Heart left ventricle (tissue), 16 donors: ENCODE measurements around the gene GDI1. TPM values are rescaled to one million over a fixed set of nuclear protein-coding genes. Genes with fewer than 3 reads are reported as not detected.

Experiments used
- ATAC-seq, 4 donors: fragments of 200-7000 bp; cut with Tn5 transposase; one replicate each; pipeline ENCODE4 v1.9.1; 2020 to 2022; ENCODE audit warnings: moderate library complexity in 4 of 4, mild to moderate bottlenecking in 3 of 4, moderate number of reproducible peaks in 1 of 4
- DNase-seq, 5 donors: peaks; one replicate each; pipeline ENCODE4 v3.0.0-alpha.2; 2020
- H3K27ac ChIP-seq, 12 donors: fragments of 200-600 bp; sonication (generic) in 4 of 12; one replicate each; pipeline versions ENCODE4 v1.5.0 to v1.8.0; 2016 to 2022; ENCODE audit warnings: mild to moderate bottlenecking in 2 of 12
- H3K27me3 ChIP-seq, 9 donors: fragments of 200-600 bp; sonication (generic) in 2 of 9; one replicate each; pipeline versions ENCODE4 v1.5.1 to v1.8.0; 2016 to 2022; ENCODE audit warnings: mild to moderate bottlenecking in 3 of 9
- H3K36me3 ChIP-seq, 9 donors: fragments of 200-600 bp; sonication (generic) in 2 of 9; one replicate each; pipeline versions ENCODE4 v1.5.0 to v1.8.0; 2018 to 2022; ENCODE audit warnings: mild to moderate bottlenecking in 2 of 9
- H3K4me1 ChIP-seq, 12 donors: fragments of 200-600 bp; sonication (generic) in 4 of 12; one replicate each; pipeline versions ENCODE4 v1.5.0 to v1.8.0; 2016 to 2022; ENCODE audit warnings: mild to moderate bottlenecking in 3 of 12
- H3K4me3 ChIP-seq, 12 donors: fragments of 200-600 bp; sonication (generic) in 4 of 12; one replicate each; pipeline versions ENCODE4 v1.5.0 to v1.8.0; 2017 to 2022; ENCODE audit warnings: mild to moderate bottlenecking in 9 of 12, moderate library complexity in 4 of 12
- H3K9me3 ChIP-seq, 12 donors: fragments of 200-600 bp; sonication (generic) in 4 of 12; one replicate each; pipeline versions ENCODE4 v1.5.0 to v1.8.0; 2016 to 2022; ENCODE audit warnings: mild to moderate bottlenecking in 1 of 12
- POLR2A ChIP-seq, 2 donors: fragments of 450-650 bp; IDR thresholded peaks; one replicate each; pipeline ENCODE4 v1.6.1; 2017; ENCODE audit warnings: antibody characterized with exemption in 2 of 2, mild to moderate bottlenecking in 2 of 2, moderate library complexity in 2 of 2
- WGBS, 4 donors: extraction: QIAGEN DNeasy Blood & Tissue Kit in 2 of 4; methylation state at CpG; one replicate each; pipeline versions ENCODE4 v1.1.5 to v1.1.7; 2013 to 2018; 5-methylcytosine and 5-hydroxymethylcytosine counted together
- intact Hi-C, 10 donors: fragments of 100-400 bp; cut with DNase I; formaldehyde crosslinking; loops; one replicate each; pipeline versions ENCODE4 v1.11.1 to v1.14.2; 2022
- polyA plus RNA-seq, 2 donors: library from polyadenylated mRNA; stranded (reverse); fragments of 200-250 nt; gene quantifications; one replicate each; pipeline ENCODE4 v1.2.3, GENCODE V29; 2013
- total RNA-seq, 9 donors: library from RNA; depleted of rRNA in 2 of 9; stranded (reverse); fragments of >200 nt in 2 of 9; fragmentation: NEBNext Ultra II Directional in 3 of 9; extraction: Animal tissue kit (Norgen Biotek cat#: 25700) in 3 of 9; gene quantifications; one replicate each; pipeline versions ENCODE4 v1.1.0 to v1.2.4, GENCODE V29; 2016 to 2023
- TF ChIP-seq, protein P1 (sequence below), 12 donors: fragments of 200-600 bp; sonication (generic) in 4 of 12; IDR thresholded peaks; one replicate each; pipeline versions ENCODE4 v1.5.0 to v1.8.0; 2018 to 2022; ENCODE audit warnings: antibody characterized with exemption in 12 of 12, mild to moderate bottlenecking in 5 of 12
- donor health status: ischemic (EF 13 %, LVEDD 7.1; RV severe dilation, severe dysfunction).
- donor health status: healthy with polysubstance abuse.
- donor health status: DM: no; HTN: yes; CAD: no.
- donor health status: DM: no; HTN: no; CAD: no.
- donor health status: ischemic (EF 25% LVEDD 6.9; RV normal size, moderate dysfunction).
- donor health status: ischemic (EF 25% LVEDD 5.7; RV mildly dilated, moderate dysfunction).
- donor health status: healthy.
- donor health status: DM: yes; HTN: yes; CAD: no.
- donor health status: ischemic (EF 35%, LVEDD 5.7; RV mildly dilated, moderate dysfunction).
- donor health status: nonischemic (EF 11% LVEDD 7.7; RV severe dilation, severe dysfunction).
- donor health status: DM: yes; HTN: yes; CAD: no.
- donor health status: PGD.
- donor health status: ischemic (EF 29% LVEDD 5.4; RV normal size, mild dysfunction).
- donor health status: nonischemic (EF 23%, LVEDD 6.1; RV moderate dilation, normal function).

Gene GDI1
- total and polyA plus RNA-seq, 11 donors, result 73.6 to 152 (median 92.2) TPM

DNA sequence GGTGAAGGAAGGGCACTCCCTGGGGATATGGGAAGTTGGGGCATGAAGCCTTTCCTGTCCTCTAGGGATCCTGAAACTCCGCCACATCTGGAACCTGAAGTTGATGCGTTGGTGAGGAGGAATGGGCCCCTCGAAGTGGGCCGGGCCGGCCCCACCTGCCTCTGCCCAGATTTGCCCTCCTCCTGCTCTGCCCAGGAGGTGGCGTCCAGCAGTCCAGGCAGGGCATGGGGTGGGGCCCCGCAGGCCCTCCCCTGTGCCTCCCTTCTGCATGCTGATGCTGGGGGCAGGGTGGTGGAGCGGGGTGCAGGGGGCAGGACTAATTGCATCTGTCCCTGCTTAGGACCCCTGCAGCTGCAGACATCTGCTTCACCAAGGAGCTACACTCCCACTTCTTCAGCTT is 23.8 kb upstream of the GDI1 start:
- ATAC-seq (no peak), DNase-seq (no peak)
- no peaks in the 10 kb centered on the region for H3K9me3 ChIP-seq
- no peak overlapping the region for H3K4me3 ChIP-seq
- TF ChIP-seq, protein P1, sequence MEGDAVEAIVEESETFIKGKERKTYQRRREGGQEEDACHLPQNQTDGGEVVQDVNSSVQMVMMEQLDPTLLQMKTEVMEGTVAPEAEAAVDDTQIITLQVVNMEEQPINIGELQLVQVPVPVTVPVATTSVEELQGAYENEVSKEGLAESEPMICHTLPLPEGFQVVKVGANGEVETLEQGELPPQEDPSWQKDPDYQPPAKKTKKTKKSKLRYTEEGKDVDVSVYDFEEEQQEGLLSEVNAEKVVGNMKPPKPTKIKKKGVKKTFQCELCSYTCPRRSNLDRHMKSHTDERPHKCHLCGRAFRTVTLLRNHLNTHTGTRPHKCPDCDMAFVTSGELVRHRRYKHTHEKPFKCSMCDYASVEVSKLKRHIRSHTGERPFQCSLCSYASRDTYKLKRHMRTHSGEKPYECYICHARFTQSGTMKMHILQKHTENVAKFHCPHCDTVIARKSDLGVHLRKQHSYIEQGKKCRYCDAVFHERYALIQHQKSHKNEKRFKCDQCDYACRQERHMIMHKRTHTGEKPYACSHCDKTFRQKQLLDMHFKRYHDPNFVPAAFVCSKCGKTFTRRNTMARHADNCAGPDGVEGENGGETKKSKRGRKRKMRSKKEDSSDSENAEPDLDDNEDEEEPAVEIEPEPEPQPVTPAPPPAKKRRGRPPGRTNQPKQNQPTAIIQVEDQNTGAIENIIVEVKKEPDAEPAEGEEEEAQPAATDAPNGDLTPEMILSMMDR (IDR thresholded peaks at IDR 0.05), result no peak
- TF ChIP-seq POLR2A (IDR thresholded peaks at IDR 0.05), result no peak
- peaks cover 0 to 15% (median 5%) of the 10 kb centered on the region in 9 donors for H3K36me3 ChIP-seq
- H3K27me3 ChIP-seq, result no peaks in the 10 kb centered on the region
- peaks cover 0 to 28% (median 8%) of the 10 kb centered on the region in 12 donors for H3K4me1 ChIP-seq
- intact Hi-C loops, result loop anchor here in 1 of 10 donors (2.0 kb wide), 1 partner anchor 24 kb away; the partner anchor contains the start of gene GDI1
- 65 to 84% (median 75%) methylated on average over 5 to 7 of the region's 8 CpGs for WGBS, 4 donors
- H3K27ac ChIP-seq, result peak overlapping the region in 9 of 12 donors; percentile 43 to 99 (median 96)

DNA sequence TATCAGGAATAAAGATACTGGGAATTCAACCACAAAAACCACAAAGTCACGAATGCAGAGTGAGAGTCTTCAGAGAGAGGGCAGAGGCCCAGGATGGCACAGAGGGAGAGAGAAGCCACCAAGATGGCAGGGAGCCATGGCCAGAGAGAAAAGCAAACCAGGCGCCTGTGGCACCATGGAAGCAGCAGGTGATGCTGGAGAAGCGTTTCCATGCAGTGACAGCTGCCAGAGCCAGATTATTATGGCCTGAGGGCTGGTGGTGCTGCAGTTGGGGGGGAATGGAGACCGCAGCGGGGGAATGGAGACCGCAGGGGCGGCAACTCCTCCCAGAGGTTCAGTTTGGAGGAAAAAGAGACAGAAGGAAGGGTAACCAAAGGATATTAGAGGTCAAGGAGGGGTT is 19.8 kb upstream of the GDI1 start:
- H3K27me3 ChIP-seq, result no peaks in the 10 kb centered on the region
- intact Hi-C loops, result no loop called here
- 68 to 90% (median 77%) methylated on average over 7 of the region's 7 CpGs for WGBS, 4 donors
- H3K27ac ChIP-seq, result no peak overlapping the region
- peaks cover 0 to 22% (median 6%) of the 10 kb centered on the region in 12 donors for H3K4me1 ChIP-seq
- ATAC-seq, result no peak
- H3K36me3 ChIP-seq, result peaks cover 0 to 15% (median 5%) of the 10 kb centered on the region in 9 donors
- no peaks in the 10 kb centered on the region for H3K9me3 ChIP-seq
- TF ChIP-seq POLR2A (IDR thresholded peaks at IDR 0.05), result no peak
- TF ChIP-seq, protein P1 (IDR thresholded peaks at IDR 0.05), result no peak
- no peak overlapping the region for H3K4me3 ChIP-seq
- no peak for DNase-seq

DNA sequence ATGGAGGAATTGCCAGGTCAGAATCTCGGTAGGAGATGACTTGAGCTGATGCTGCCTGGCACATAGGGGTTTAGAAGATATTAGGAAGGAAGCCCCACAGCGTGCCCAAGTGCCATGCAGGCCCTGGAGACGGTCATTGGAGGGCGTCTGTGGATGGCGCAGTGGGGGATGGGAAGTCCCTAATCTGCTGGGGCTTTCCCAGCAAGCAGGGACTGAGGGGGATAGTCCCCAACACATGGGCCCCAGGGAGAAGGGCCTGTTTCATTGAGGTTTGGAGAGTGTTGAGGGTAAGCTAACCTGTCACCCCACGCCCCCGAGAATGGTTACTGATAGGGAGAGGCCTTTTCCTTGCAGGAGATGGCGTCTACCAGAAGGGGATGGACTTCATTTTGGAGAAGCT is 17.8 kb upstream of the GDI1 start:
- no peak for ATAC-seq
- TF ChIP-seq, protein P1 (IDR thresholded peaks at IDR 0.05), result no peak
- TF ChIP-seq POLR2A (IDR thresholded peaks at IDR 0.05), result no peak
- DNase-seq, result no peak
- Histone ChIP-seq H3K27me3 (no peaks in the 10 kb centered on the region), H3K9me3 (no peaks in the 10 kb centered on the region), H3K4me1 (peaks cover 0 to 10% (median 0%) of the 10 kb centered on the region in 12 donors), H3K4me3 (no peak overlapping the region), H3K36me3 (peaks cover 0 to 7% (median 0%) of the 10 kb centered on the region in 9 donors), H3K27ac (peak overlapping the region in 9 of 12 donors; percentile 57 to 88 (median 76))
- intact Hi-C loops, result no loop called here
- 78 to 94% (median 82%) methylated on average over 8 of the region's 8 CpGs for WGBS, 4 donors

DNA sequence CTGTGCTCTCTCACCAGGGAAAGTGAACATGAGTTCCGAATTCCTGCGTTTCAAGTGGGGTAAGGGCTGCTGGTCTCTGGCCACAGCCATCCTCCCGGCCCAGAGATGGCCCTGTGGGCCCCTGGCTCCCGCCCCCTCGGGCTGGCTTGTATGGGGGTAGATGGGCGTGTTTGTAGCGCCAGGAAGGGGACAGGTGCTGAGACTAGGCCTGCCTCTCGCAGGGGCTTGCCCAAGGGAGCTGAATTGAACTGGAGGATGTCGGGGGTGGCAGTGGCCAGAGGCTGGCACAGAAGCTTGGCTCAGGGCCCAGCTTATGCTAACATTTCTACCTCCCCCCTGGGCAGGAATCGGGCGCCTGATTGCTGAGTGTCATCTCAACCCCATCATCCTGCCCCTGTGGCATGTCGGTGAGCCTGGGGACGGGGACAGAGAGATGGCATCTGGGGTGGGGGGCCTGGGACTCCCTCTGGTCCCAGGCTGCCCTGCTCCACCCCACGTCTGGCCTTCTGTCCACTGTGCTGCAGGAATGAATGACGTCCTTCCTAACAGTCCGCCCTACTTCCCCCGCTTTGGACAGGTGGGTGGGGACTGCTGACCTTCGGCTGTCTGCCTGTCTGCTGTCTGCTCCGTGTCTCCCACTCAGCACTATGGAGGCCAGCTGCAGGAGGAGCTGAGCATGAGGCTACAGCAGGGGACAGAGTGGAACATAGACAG is 17.1 kb upstream of the GDI1 start:
- Histone ChIP-seq H3K4me1 (peaks cover 0 to 10% (median 0%) of the 10 kb centered on the region in 12 donors), H3K27ac (peak overlapping the region; percentile 37 to 88 (median 70)), H3K36me3 (peaks cover 0 to 6% (median 0%) of the 10 kb centered on the region in 9 donors), H3K4me3 (peak overlapping the region in 8 of 12 donors; percentile 22 to 49 (median 32)), H3K27me3 (no peaks in the 10 kb centered on the region), H3K9me3 (no peaks in the 10 kb centered on the region)
- ATAC-seq (peak; percentile 93 to 96 (median 94)), DNase-seq (peak in 4 of 5 donors; percentile 48 to 79 (median 66))
- intact Hi-C loops, result no loop called here
- WGBS, 4 donors, result 41 to 61% (median 48%) methylated on average over 11 to 19 of the region's 19 CpGs
- TF ChIP-seq, protein P1 (IDR thresholded peaks at IDR 0.05), result no peak
- TF ChIP-seq POLR2A (IDR thresholded peaks at IDR 0.05), result peak in 1 of 2 donors; percentile 31
